GM12873 (cell line): ENCODE measurements around the gene ATP5MC2.

Experiments used
- CTCF ChIP-seq: IDR thresholded peaks from 2 replicates; pipeline ENCODE4 v1.5.1; 2012; ENCODE audit warnings: low read depth, mild to moderate bottlenecking, moderate library complexity, low read length, control low read depth; ENCODE audit not compliant: insufficient read depth; ENCODE audit errors: missing control alignments

The ATP5MC2 gene

GRCh38 chr12:53659571-53659981 lies 16.3 kb downstream of the ATP5MC2 start:
- no peak for TF ChIP-seq CTCF

GRCh38 chr12:53659011-53659551 lies 16.8 kb downstream of the ATP5MC2 start:
- no peak for TF ChIP-seq CTCF

GRCh38 chr12:53657041-53657440 lies 18.8 kb downstream of the ATP5MC2 start:
- TF ChIP-seq CTCF = no peak

GRCh38 chr12:53653595-53653994 lies 22.3 kb downstream of the ATP5MC2 start:
- TF ChIP-seq CTCF = no peak

GRCh38 chr12:53652366-53652765 lies 23.5 kb downstream of the ATP5MC2 start:
- no peak for TF ChIP-seq CTCF

GRCh38 chr12:53651737-53652136 lies 24.1 kb downstream of the ATP5MC2 start:
- TF ChIP-seq CTCF = no peak

- no peak for TF ChIP-seq CTCF
Measured at GRCh38 chr12:53645165-53645564, 30.7 kb downstream of the ATP5MC2 start.
